Trophoblast cell (in vitro differentiated cells and primary cell): ENCODE results near the gene CLTA.

ENCODE experiments used
- DNase-seq, 2 donors: peaks; one replicate each; pipeline ENCODE4 v3.0.0-alpha.2; 2016
- H2AFZ ChIP-seq: 2 replicates; pipeline ENCODE4 v1.6.1; 2013; ENCODE audit warnings: low read length, moderate library complexity, mild to moderate bottlenecking; ENCODE audit not compliant: insufficient read depth, poor library complexity
- H2AK5ac ChIP-seq: 2 replicates; pipeline ENCODE4 v1.6.1; 2013; ENCODE audit warnings: mild to moderate bottlenecking, low read length
- H2BK120ac ChIP-seq: 2 replicates; pipeline ENCODE4 v1.6.1; 2013; ENCODE audit warnings: low read length, mild to moderate bottlenecking, moderate library complexity; ENCODE audit not compliant: insufficient read depth, poor library complexity
- H2BK12ac ChIP-seq: 2 replicates; pipeline ENCODE4 v1.6.1; 2013; ENCODE audit warnings: mild to moderate bottlenecking, low read length, moderate library complexity
- H2BK5ac ChIP-seq: 2 replicates; pipeline ENCODE4 v1.6.1; 2013; ENCODE audit warnings: low read length, low read depth, moderate library complexity, mild to moderate bottlenecking; ENCODE audit not compliant: poor library complexity
- H3K14ac ChIP-seq: 2 replicates; pipeline ENCODE4 v1.6.1; 2013; ENCODE audit warnings: mild to moderate bottlenecking, low read length
- H3K18ac ChIP-seq: 2 replicates; pipeline ENCODE4 v1.6.1; 2013; ENCODE audit warnings: mild to moderate bottlenecking, low read length
- H3K23ac ChIP-seq: 2 replicates; pipeline ENCODE4 v1.6.1; 2013; ENCODE audit warnings: low read length
- H3K27ac ChIP-seq: 2 replicates; pipeline ENCODE4 v1.5.1; 2013; ENCODE audit warnings: low read depth, mild to moderate bottlenecking, inconsistent platforms, low read length, moderate library complexity
- H3K27me3 ChIP-seq: 2 replicates; pipeline ENCODE4 v1.6.1; 2013; ENCODE audit warnings: inconsistent platforms, mild to moderate bottlenecking, low read length, moderate library complexity; ENCODE audit not compliant: insufficient read depth
- H3K36me3 ChIP-seq, 2 experiments: 1 replicate in 1 of 2; 2 replicates in 1 of 2; pipeline ENCODE4 v1.6.1; 2013; ENCODE audit warnings: low read length in 2 of 2, mild to moderate bottlenecking in 2 of 2, moderate library complexity in 1 of 2; ENCODE audit not compliant: insufficient read depth in 2 of 2, control insufficient read depth in 1 of 2
- H3K4ac ChIP-seq: 2 replicates; pipeline ENCODE4 v1.6.1; 2013; ENCODE audit warnings: low read depth, mild to moderate bottlenecking, low read length, moderate library complexity
- H3K4me1 ChIP-seq, 2 experiments: 1 replicate in 1 of 2; 2 replicates in 1 of 2; pipeline ENCODE4 v1.6.1; 2013; ENCODE audit warnings: low read length in 2 of 2, mild to moderate bottlenecking in 2 of 2, moderate library complexity in 1 of 2; ENCODE audit not compliant: insufficient read depth in 2 of 2, control insufficient read depth in 1 of 2
- H3K4me2 ChIP-seq: 2 replicates; pipeline ENCODE4 v1.6.1; 2013; ENCODE audit warnings: inconsistent platforms, mild to moderate bottlenecking, low read length, moderate library complexity
- H3K4me3 ChIP-seq: 2 replicates; pipeline ENCODE4 v1.5.1; 2013; ENCODE audit warnings: mild to moderate bottlenecking, low read depth, low read length, inconsistent platforms
- H3K79me1 ChIP-seq: one replicate; pipeline ENCODE4 v1.6.1; 2013; ENCODE audit warnings: low read length
- H3K79me2 ChIP-seq: 2 replicates; pipeline ENCODE4 v1.6.1; 2013; ENCODE audit warnings: low read length, mild to moderate bottlenecking; ENCODE audit not compliant: control insufficient read depth, insufficient read depth, poor library complexity
- H3K9ac ChIP-seq: 2 replicates; pipeline ENCODE4 v1.6.1; 2013; ENCODE audit warnings: mild to moderate bottlenecking, low read length
- H3K9me3 ChIP-seq: 2 replicates; pipeline ENCODE4 v1.6.1; 2013; ENCODE audit warnings: low read depth, mild to moderate bottlenecking, control low read depth, inconsistent platforms, low read length; ENCODE audit not compliant: insufficient read depth
- H4K12ac ChIP-seq: 2 replicates; pipeline ENCODE4 v1.6.1; 2013; ENCODE audit warnings: low read depth, mild to moderate bottlenecking, low read length, moderate library complexity
- H4K8ac ChIP-seq: 2 replicates; pipeline ENCODE4 v1.6.1; 2013; ENCODE audit warnings: low read depth, mild to moderate bottlenecking, low read length, moderate library complexity
- H4K91ac ChIP-seq: one replicate; pipeline ENCODE4 v1.6.1; 2013; ENCODE audit warnings: low read depth, mild to moderate bottlenecking, low read length, moderate library complexity
- WGBS: extraction: QIAGEN DNeasy Blood & Tissue Kit; methylation state at CpG from one replicate; pipeline ENCODE4 v1.1.7; 2013; ENCODE audit warnings: missing lambda C conversion rate; ENCODE audit not compliant: insufficient read length, insufficient coverage; ENCODE audit errors: extremely low coverage; 5-methylcytosine and 5-hydroxymethylcytosine counted together

The CLTA gene

DNA sequence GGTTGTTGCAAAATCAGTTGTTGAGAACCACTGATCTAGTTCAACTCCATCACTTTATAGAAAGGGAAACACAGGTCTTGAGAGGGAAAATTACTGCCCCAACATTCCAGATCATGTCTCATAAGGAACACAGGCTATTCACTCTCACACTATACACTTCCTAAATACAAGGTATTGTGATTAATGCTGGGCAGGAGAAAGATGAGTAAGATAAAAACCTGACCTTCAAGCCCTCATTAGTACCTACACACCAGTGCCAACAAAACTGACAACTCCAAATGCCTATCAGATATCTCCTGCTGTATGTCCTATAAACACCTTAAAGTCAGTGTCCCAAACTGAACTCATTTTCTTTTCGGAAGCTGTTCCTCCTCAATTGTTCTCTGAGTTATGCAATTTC, 59.4 kb downstream of the CLTA start:
- no peak overlapping the region for H3K23ac ChIP-seq
- no CpG with 5 or more reads among the region's 1 CpG for WGBS
- no peaks in the 10 kb centered on the region for H3K79me2 ChIP-seq

GRCh38 chr9:36251428-36251827, 60.7 kb downstream of the CLTA start:
- H3K18ac ChIP-seq: no peak overlapping the region
- no peak overlapping the region for H2BK5ac ChIP-seq
- H3K27ac ChIP-seq: no peak overlapping the region
- no peak overlapping the region for H3K4me3 ChIP-seq
- no peaks in the 10 kb centered on the region for H3K27me3 ChIP-seq
- no peak overlapping the region for H2BK120ac ChIP-seq
- H4K91ac ChIP-seq: no peak overlapping the region
- H3K23ac ChIP-seq: peak overlapping the region; percentile 81
- no CpG with 5 or more reads among the region's 1 CpG for whole genome bisulfite sequencing
- no peak overlapping the region for H2BK12ac ChIP-seq
- peaks cover 0 to 3% of the 10 kb centered on the region in 2 experiments for H3K36me3 ChIP-seq
- H2AFZ ChIP-seq: no peak overlapping the region
- no peak overlapping the region for H3K14ac ChIP-seq
- H2AK5ac ChIP-seq: no peak overlapping the region
- no peaks in the 10 kb centered on the region for H3K79me1 ChIP-seq
- no peak overlapping the region for H3K9ac ChIP-seq
- no peaks in the 10 kb centered on the region for H3K4me1 ChIP-seq
- no peaks in the 10 kb centered on the region for H3K79me2 ChIP-seq
- H3K4me2 ChIP-seq: no peak overlapping the region
- DNase-seq: no peak
- no peak overlapping the region for H4K8ac ChIP-seq
- no peak overlapping the region for H3K4ac ChIP-seq
- H3K9me3 ChIP-seq: no peaks in the 10 kb centered on the region
- no peak overlapping the region for H4K12ac ChIP-seq

More for the DNA sequence above, 59.4 kb downstream of the CLTA start:
- Histone ChIP-seq H3K27me3 (no peaks in the 10 kb centered on the region), H2AFZ (no peak overlapping the region), H3K4me2 (no peak overlapping the region), H3K36me3 (peaks cover 8% of the 10 kb centered on the region in 2 experiments), H4K8ac (no peak overlapping the region), H3K9me3 (no peaks in the 10 kb centered on the region), H3K14ac (no peak overlapping the region), H4K12ac (no peak overlapping the region), H2BK120ac (no peak overlapping the region), H3K4ac (no peak overlapping the region), H3K4me1 (no peaks in the 10 kb centered on the region), H4K91ac (no peak overlapping the region), H3K79me1 (no peaks in the 10 kb centered on the region), H3K9ac (no peak overlapping the region), H3K4me3 (no peak overlapping the region), H2BK12ac (no peak overlapping the region), H2BK5ac (no peak overlapping the region), H2AK5ac (no peak overlapping the region), H3K18ac (no peak overlapping the region), H3K27ac (no peak overlapping the region)
- no peak for DNase-seq

DNA sequence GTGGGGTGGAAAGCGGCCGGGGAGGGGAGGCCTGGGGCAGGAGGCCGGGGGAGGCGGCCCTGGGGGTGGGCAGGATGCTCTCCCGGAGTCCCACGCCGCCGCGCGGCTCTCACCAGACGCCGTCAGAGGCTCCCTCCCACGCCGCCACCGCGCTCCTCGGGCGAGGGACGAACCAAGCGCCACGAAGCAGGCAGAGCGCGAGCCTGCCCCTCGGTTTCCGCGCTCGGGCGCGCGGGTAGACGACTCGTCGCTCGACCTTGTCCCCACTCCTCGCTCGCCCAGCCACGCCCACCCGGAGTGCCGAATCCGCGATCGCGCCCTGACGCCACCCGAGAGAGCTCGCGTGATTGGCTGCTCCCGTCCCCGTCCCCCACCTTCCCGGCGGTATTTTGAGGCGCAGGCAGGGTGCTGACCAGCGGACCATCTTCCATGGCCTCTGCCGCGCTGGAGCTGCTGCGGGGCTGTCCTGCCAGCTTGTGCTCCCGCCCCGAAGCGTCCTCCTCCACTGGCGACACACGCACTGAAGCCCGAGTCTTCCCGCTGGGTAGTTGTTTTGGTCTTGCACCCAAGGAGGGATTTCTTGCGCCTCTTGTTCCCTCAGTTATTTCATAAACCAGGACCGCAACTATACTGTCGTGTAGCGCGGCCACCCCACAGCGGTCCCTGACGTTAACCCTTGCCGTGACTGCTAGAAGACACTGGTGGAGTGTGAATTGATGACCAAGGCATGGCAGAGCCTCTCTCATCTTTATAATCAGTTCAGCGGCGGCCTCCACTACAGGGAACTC, 67.7 kb downstream of the CLTA start, which contains the start of gene GNE:
GNE (minus strand) TSS at position 241 of the 788 bp plus-strand sequence. CDS start 9,093 bp downstream, outside the sequence.
- no peak within 1 kb of the TSS for H4K91ac ChIP-seq
- peak within 1 kb of the TSS; percentile 58 for H4K12ac ChIP-seq
- peak; percentile 58 to 67 for DNase-seq
- H3K27ac ChIP-seq: no peak within 1 kb of the TSS
- no peaks in the 10 kb centered on the region for H3K79me1 ChIP-seq
- peak within 1 kb of the TSS; percentile 39 for H4K8ac ChIP-seq
- no peak within 1 kb of the TSS for H2AK5ac ChIP-seq
- no peak within 1 kb of the TSS for H2BK5ac ChIP-seq
- H3K14ac ChIP-seq: peak within 1 kb of the TSS; percentile 3
- H3K4me1 ChIP-seq: no peaks in the 10 kb centered on the region
- H3K18ac ChIP-seq: peak within 1 kb of the TSS; percentile 3
- peak within 1 kb of the TSS; percentile 57 for H3K4me2 ChIP-seq
- peak within 1 kb of the TSS; percentile 30 for H2AFZ ChIP-seq
- H3K27me3 ChIP-seq: no peaks in the 10 kb centered on the region
- H3K79me2 ChIP-seq: no peaks in the 10 kb centered on the region
- peaks cover 0 to 2% of the 10 kb centered on the region in 2 experiments for H3K36me3 ChIP-seq
- no peak within 1 kb of the TSS for H2BK12ac ChIP-seq
- peak within 1 kb of the TSS; percentile 10 for H3K9ac ChIP-seq
- no peak within 1 kb of the TSS for H3K23ac ChIP-seq
- peaks cover 1% of the 10 kb centered on the region for H3K9me3 ChIP-seq
- peak within 1 kb of the TSS; percentile 86 for H3K4me3 ChIP-seq
- no peak within 1 kb of the TSS for H3K4ac ChIP-seq
- WGBS: no CpG with 5 or more reads among the region's 73 CpGs
- H2BK120ac ChIP-seq: no peak within 1 kb of the TSS

GRCh38 chr9:36258996-36259533, 68.3 kb downstream of the CLTA start:
- H3K18ac ChIP-seq: no peak overlapping the region
- peak overlapping the region; percentile 10 for H3K9ac ChIP-seq
- H2BK5ac ChIP-seq: no peak overlapping the region
- peak overlapping the region; percentile 39 for H4K8ac ChIP-seq
- H2AK5ac ChIP-seq: no peak overlapping the region
- no peaks in the 10 kb centered on the region for H3K79me2 ChIP-seq
- H3K4me1 ChIP-seq: no peaks in the 10 kb centered on the region
- H3K4me2 ChIP-seq: peak overlapping the region; percentile 57
- no peak overlapping the region for H3K4ac ChIP-seq
- no CpG with 5 or more reads among the region's 7 CpGs for WGBS
- no peak overlapping the region for H4K91ac ChIP-seq
- H3K27me3 ChIP-seq: no peaks in the 10 kb centered on the region
- peak overlapping the region; percentile 58 for H4K12ac ChIP-seq
- H3K23ac ChIP-seq: no peak overlapping the region
- no peak for DNase-seq
- no peak overlapping the region for H2BK120ac ChIP-seq
- peaks cover 1% of the 10 kb centered on the region for H3K9me3 ChIP-seq
- H2BK12ac ChIP-seq: no peak overlapping the region
- H3K4me3 ChIP-seq: peak overlapping the region; percentile 86
- H3K27ac ChIP-seq: no peak overlapping the region
- H2AFZ ChIP-seq: no peak overlapping the region
- peaks cover 0 to 2% of the 10 kb centered on the region in 2 experiments for H3K36me3 ChIP-seq
- no peaks in the 10 kb centered on the region for H3K79me1 ChIP-seq
- peak overlapping the region; percentile 3 for H3K14ac ChIP-seq
